Activated T-cell treated with anti-CD3 and anti-CD28 coated beads, Interleukin-2, amount 50 U/mL, for 48 hours (primary cell): ENCODE data around the gene BLTP2.
A peak's percentile ranks its signal among the peaks of the same experiment; 100 is the strongest.
"Not testable (repeated sequence)": the region's sequence is repeated elsewhere in the genome, so short reads cannot be mapped to it uniquely, and the experiment has no call there.

ENCODE experiments used
- DNase-seq, 2 experiments: peaks; one replicate each; pipeline ENCODE4 v3.0.0-alpha.2; 2020

Gene BLTP2

GRCh38 chr17:28644787-28645575 is at the start of gene BLTP2:
Gene BLTP2 (minus strand): TSS chr17:28645158. CDS start chr17:28645056, 102 bp downstream.
- peak; percentile 95 to 97 for DNase-seq

GRCh38 chr17:28693869-28694268 is 48.9 kb upstream of the BLTP2 start:
- no peak for DNase-seq

DNA sequence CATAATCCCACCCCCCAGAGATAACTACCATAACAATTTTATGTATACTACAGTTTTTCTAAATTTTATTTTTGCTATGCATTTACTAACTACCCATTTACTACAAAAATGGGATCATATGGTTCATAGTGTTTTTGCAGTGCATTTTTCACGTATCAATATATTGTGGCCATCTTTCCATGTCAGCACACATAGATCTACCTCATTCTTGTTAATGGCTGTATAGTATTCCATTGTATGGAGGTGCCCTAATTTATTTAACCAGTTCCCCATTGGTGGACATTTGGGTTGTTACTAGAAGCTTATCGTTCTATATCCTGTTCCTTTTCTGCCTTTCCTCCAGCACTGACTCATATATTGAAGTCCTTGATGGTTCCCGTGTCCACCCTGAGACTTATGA is 44.1 kb upstream of the BLTP2 start:
- DNase-seq: no peak

DNA sequence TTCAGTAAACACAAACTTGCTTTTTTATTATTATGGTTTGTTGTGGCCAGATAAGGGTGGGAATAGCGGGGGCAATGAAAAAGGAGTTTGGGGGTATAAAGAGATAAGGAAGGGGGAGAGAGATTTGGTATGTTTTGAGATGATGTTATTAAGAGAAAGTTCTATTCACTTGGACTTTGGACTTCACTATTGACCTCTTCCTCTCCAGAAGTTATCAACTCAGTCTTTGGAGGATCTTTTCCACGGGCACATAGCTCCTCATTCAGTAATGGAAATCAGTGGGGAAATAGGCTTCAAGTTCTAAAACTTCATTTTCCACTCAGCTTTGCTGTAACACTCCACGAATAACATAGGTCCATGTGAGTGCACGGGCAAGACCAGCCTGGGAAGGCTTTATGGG is 43.5 kb upstream of the BLTP2 start:
- no peak for DNase-seq

GRCh38 chr17:28686296-28686695 is 41.3 kb upstream of the BLTP2 start:
- no peak for DNase-seq

DNA sequence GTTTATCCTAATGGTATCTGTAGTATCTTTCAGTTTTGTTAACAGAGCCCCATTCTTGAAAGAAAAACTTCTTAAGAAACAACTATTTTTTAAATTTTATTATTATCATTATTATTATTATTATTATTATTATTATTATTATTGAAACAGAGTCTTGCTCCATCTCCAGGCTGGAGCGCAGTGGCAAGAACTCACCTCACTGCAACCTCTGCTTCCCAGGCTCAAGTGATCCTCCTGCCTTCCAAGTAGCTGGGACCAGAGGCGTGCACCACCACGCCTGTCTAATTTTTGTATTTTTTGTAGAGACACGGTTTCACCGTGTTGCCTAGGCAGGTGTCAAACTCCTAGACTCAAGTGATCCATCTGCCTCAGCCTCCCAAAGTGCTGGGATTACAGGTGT is 40.4 kb upstream of the BLTP2 start:
- DNase-seq: no peak

DNA sequence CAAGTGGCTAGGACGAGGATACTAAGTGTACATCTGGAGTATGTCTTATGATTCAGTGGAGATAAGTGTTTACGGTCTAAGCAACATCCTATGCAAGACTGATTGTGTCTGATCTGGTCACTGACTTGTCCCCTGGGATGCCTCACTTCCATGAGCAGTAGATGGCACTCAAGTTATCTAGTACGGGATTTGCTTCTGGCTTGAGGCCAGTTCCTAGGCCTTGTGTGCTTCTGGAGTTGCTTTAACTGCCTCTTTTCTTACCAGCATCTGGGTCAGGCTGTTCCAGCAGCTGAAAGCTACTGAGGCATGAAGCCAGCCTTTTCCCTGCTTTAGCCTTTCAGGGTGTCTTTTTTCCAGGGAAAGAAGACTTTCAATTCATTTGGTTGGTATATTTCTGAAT is 40.0 kb upstream of the BLTP2 start:
- no peak for DNase-seq

DNA sequence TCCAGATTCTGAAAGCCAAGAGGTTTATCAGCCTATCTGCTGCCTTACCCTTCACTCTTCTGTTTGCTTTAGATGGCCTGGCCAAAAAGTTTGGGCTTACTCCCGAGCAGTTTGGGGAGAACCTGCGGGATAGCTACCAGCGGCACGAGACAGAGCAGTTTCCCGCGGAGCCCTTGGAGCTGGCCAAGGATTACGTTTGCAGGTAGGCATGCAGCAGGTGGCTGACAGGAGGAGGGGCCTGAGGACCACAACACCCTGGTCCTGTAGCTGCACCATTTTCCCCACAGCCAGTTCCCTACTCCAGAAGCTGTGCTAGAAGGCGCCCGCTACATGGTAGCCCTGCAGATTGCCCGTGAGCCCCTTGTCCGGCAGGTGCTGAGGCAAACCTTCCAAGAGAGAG is 37.7 kb upstream of the BLTP2 start:
- DNase-seq: no peak

GRCh38 chr17:28675980-28676379 is 31.0 kb upstream of the BLTP2 start:
- no peak for DNase-seq

- DNase-seq: no peak
Observed at GRCh38 chr17:28675490-28675889, 30.5 kb upstream of the BLTP2 start.

DNA sequence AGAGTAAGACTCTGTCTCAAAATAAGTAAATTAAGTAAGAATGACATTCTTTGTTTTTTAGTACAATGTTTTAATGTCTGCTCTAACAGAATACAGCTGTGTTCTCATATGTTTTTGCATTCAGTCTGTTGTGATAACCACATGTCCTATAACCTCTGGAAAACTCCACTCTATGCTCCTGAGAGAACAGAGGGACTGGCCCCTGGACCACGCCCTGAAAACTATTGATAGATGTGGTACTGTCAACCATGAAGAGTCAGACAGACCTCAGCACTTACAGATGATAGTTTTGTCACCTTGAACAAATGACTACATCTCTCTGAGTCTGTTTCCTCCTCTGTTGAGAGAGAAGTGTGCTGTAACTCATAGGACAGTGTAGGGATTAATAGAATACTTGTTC is 25.0 kb upstream of the BLTP2 start:
- DNase-seq: no peak

- DNase-seq: no peak
Observed at GRCh38 chr17:28667870-28668269, 22.9 kb upstream of the BLTP2 start.

GRCh38 chr17:28665994-28666393 is 21.0 kb upstream of the BLTP2 start:
- DNase-seq: no peak

DNA sequence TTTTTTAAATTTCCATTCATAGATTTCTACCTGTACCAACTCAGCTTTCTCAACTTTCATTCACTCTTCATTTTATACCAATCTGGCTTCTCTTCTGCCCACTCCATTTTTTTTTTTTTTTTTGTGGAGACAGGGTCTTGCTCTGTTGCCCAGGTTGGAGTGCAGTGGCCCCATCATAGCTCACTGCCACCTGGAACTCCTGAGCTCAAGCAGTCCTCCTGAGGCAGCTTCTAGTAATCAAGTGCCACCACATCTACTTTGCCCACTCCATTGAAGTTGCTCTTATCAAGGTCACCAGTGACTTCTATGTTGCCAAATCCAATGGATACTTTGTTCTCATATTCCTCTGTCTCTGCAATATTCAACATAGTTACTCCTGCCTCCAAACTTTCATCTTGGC is 18.8 kb upstream of the BLTP2 start:
- no peak for DNase-seq

DNA sequence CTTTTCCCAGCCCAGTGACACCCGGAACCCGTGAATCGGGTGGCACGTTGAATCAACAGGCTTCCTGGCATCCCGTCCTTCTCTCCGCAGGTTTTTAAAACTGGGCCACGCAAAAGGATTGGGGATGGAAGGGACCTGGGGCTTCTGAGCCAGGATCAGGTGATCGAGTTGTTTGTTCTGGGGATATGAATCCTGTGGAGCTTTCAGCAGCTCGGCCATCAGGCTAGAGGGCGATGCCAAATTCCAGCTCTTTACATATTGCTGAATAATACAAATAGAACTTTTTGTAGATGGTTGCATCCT is 17.5 kb upstream of the BLTP2 start:
- DNase-seq: no peak

- DNase-seq: peak; percentile 98 to 99
Observed at GRCh38 chr17:28661635-28662526, 16.9 kb upstream of the BLTP2 start, which contains the start of the genes SDF2 and SUPT6H. Gene SDF2 (minus strand): TSS chr17:28661906. CDS start chr17:28661876, 30 bp downstream. Gene SUPT6H (plus strand): TSS chr17:28662205. CDS start chr17:28673402, 11,197 bp downstream.

- not testable (repeated sequence) for DNase-seq
Observed at GRCh38 chr17:28659497-28659881, 14.5 kb upstream of the BLTP2 start.

GRCh38 chr17:28658766-28659496 is 14.0 kb upstream of the BLTP2 start:
- not testable (repeated sequence) for DNase-seq

DNA sequence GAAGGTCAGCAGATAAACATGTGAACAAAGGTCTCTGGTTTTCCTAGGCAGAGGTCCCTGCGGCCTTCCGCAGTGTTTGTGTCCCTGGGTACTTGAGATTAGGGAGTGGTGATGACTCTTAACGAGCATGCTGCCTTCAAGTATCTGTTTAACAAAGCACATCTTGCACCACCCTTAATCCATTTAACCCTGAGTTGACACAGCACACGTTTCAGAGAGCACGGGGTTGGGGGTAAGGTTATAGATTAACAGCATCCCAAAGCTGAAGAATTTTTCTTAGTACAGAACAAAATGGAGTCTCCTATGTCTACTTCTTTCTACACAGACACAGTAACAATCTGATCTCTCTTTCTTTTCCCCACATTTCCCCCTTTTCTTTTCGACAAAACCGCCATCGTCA is 13.4 kb upstream of the BLTP2 start:
- DNase-seq: not testable (repeated sequence)

- DNase-seq: no peak
Observed at GRCh38 chr17:28657756-28658155, 12.8 kb upstream of the BLTP2 start.

DNA sequence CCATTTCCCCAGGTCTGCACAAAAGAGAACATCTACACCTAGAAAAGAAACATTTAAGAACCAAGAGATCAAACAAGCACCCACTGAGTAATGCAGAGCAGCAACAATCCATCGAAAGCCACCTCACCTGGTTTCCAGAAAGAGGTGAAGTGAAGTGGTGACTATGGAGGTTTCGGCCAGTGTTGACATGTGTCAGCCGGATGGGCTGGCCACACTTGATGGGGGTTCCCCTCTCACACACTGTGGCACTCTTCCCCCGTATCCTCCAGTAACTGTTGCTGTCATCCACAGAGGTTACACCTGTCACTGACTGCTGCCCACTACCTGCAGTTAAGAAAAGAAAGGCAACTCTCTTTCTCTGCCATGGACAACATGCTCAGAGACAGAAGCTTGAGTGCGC is 10.2 kb upstream of the BLTP2 start:
- no peak for DNase-seq

GRCh38 chr17:28648698-28649097 is 3.7 kb upstream of the BLTP2 start:
- no peak for DNase-seq

GRCh38 chr17:28646039-28646754 is 1.2 kb upstream of the BLTP2 start:
- DNase-seq: peak; percentile 28 to 31
